Heart left ventricle (tissue), 16 donors: ENCODE measurements around the gene OR5K4. TPM values are rescaled to one million over a fixed set of nuclear protein-coding genes. Genes with fewer than 3 reads are reported as not detected.
"Not testable (repeated sequence)": the region's sequence is repeated elsewhere in the genome, so short reads cannot be mapped to it uniquely, and the experiment has no call there.

Experiments used
- ATAC-seq, 4 donors: fragments of 200-7000 bp; cut with Tn5 transposase; one replicate each; pipeline ENCODE4 v1.9.1; 2020 to 2022; ENCODE audit warnings: moderate library complexity in 4 of 4, mild to moderate bottlenecking in 3 of 4, moderate number of reproducible peaks in 1 of 4
- DNase-seq, 5 donors: peaks; one replicate each; pipeline ENCODE4 v3.0.0-alpha.2; 2020
- H3K27ac ChIP-seq, 12 donors: fragments of 200-600 bp; sonication (generic) in 4 of 12; one replicate each; pipeline versions ENCODE4 v1.5.0 to v1.8.0; 2016 to 2022; ENCODE audit warnings: mild to moderate bottlenecking in 2 of 12
- H3K27me3 ChIP-seq, 9 donors: fragments of 200-600 bp; sonication (generic) in 2 of 9; one replicate each; pipeline versions ENCODE4 v1.5.1 to v1.8.0; 2016 to 2022; ENCODE audit warnings: mild to moderate bottlenecking in 3 of 9
- H3K36me3 ChIP-seq, 9 donors: fragments of 200-600 bp; sonication (generic) in 2 of 9; one replicate each; pipeline versions ENCODE4 v1.5.0 to v1.8.0; 2018 to 2022; ENCODE audit warnings: mild to moderate bottlenecking in 2 of 9
- H3K4me1 ChIP-seq, 12 donors: fragments of 200-600 bp; sonication (generic) in 4 of 12; one replicate each; pipeline versions ENCODE4 v1.5.0 to v1.8.0; 2016 to 2022; ENCODE audit warnings: mild to moderate bottlenecking in 3 of 12
- H3K4me3 ChIP-seq, 12 donors: fragments of 200-600 bp; sonication (generic) in 4 of 12; one replicate each; pipeline versions ENCODE4 v1.5.0 to v1.8.0; 2017 to 2022; ENCODE audit warnings: mild to moderate bottlenecking in 9 of 12, moderate library complexity in 4 of 12
- H3K9me3 ChIP-seq, 12 donors: fragments of 200-600 bp; sonication (generic) in 4 of 12; one replicate each; pipeline versions ENCODE4 v1.5.0 to v1.8.0; 2016 to 2022; ENCODE audit warnings: mild to moderate bottlenecking in 1 of 12
- CTCF ChIP-seq, 12 donors: fragments of 200-600 bp; sonication (generic) in 4 of 12; IDR thresholded peaks; one replicate each; pipeline versions ENCODE4 v1.5.0 to v1.8.0; 2018 to 2022; ENCODE audit warnings: antibody characterized with exemption in 12 of 12, mild to moderate bottlenecking in 5 of 12
- POLR2A ChIP-seq, 2 donors: fragments of 450-650 bp; IDR thresholded peaks; one replicate each; pipeline ENCODE4 v1.6.1; 2017; ENCODE audit warnings: antibody characterized with exemption in 2 of 2, mild to moderate bottlenecking in 2 of 2, moderate library complexity in 2 of 2
- WGBS, 4 donors: extraction: QIAGEN DNeasy Blood & Tissue Kit in 2 of 4; methylation state at CpG; one replicate each; pipeline versions ENCODE4 v1.1.5 to v1.1.7; 2013 to 2018; 5-methylcytosine and 5-hydroxymethylcytosine counted together
- intact Hi-C, 10 donors: fragments of 100-400 bp; cut with DNase I; formaldehyde crosslinking; loops; one replicate each; pipeline versions ENCODE4 v1.11.1 to v1.14.2; 2022
- polyA plus RNA-seq, 2 donors: library from polyadenylated mRNA; stranded (reverse); fragments of 200-250 nt; gene quantifications; one replicate each; pipeline ENCODE4 v1.2.3, GENCODE V29; 2013
- total RNA-seq, 9 donors: library from RNA; depleted of rRNA in 2 of 9; stranded (reverse); fragments of >200 nt in 2 of 9; fragmentation: NEBNext Ultra II Directional in 3 of 9; extraction: Animal tissue kit (Norgen Biotek cat#: 25700) in 3 of 9; gene quantifications; one replicate each; pipeline versions ENCODE4 v1.1.0 to v1.2.4, GENCODE V29; 2016 to 2023
- donor health status: ischemic (EF 13 %, LVEDD 7.1; RV severe dilation, severe dysfunction).
- donor health status: healthy with polysubstance abuse.
- donor health status: DM: no; HTN: yes; CAD: no.
- donor health status: DM: no; HTN: no; CAD: no.
- donor health status: ischemic (EF 25% LVEDD 6.9; RV normal size, moderate dysfunction).
- donor health status: ischemic (EF 25% LVEDD 5.7; RV mildly dilated, moderate dysfunction).
- donor health status: healthy.
- donor health status: DM: yes; HTN: yes; CAD: no.
- donor health status: ischemic (EF 35%, LVEDD 5.7; RV mildly dilated, moderate dysfunction).
- donor health status: nonischemic (EF 11% LVEDD 7.7; RV severe dilation, severe dysfunction).
- donor health status: DM: yes; HTN: yes; CAD: no.
- donor health status: PGD.
- donor health status: ischemic (EF 29% LVEDD 5.4; RV normal size, mild dysfunction).
- donor health status: nonischemic (EF 23%, LVEDD 6.1; RV moderate dilation, normal function).

The OR5K4 gene
- total and polyA plus RNA-seq, 11 donors, result not detected

GRCh38 chr3:98388147-98388546, 34.5 kb downstream of the OR5K4 start:
- ATAC-seq, result no peak
- no peak for DNase-seq
- H3K4me1 ChIP-seq, result no peaks in the 10 kb centered on the region
- intact Hi-C loops, result no loop called here
- H3K4me3 ChIP-seq, result no peak overlapping the region
- H3K27me3 ChIP-seq, result peaks cover 0 to 3% (median 0%) of the 10 kb centered on the region in 9 donors
- no peaks in the 10 kb centered on the region for H3K9me3 ChIP-seq
- H3K36me3 ChIP-seq, result no peaks in the 10 kb centered on the region
- WGBS, 4 donors, result 81 to 88% (median 86%) methylated on average over 2 of the region's 2 CpGs
- no peak overlapping the region for H3K27ac ChIP-seq
- TF ChIP-seq POLR2A (IDR thresholded peaks at IDR 0.05) (no peak), CTCF (IDR thresholded peaks at IDR 0.05) (no peak)

- no peaks in the 10 kb centered on the region for H3K9me3 ChIP-seq
- peaks cover 0 to 3% (median 0%) of the 10 kb centered on the region in 9 donors for H3K27me3 ChIP-seq
- H3K36me3 ChIP-seq, result no peaks in the 10 kb centered on the region
- TF ChIP-seq POLR2A (IDR thresholded peaks at IDR 0.05) (no peak), CTCF (IDR thresholded peaks at IDR 0.05) (no peak)
- intact Hi-C loops, result no loop called here
- ATAC-seq, result no peak
- H3K27ac ChIP-seq, result no peak within 1 kb of the TSS
- no peak within 1 kb of the TSS for H3K4me3 ChIP-seq
- no peak for DNase-seq
- H3K4me1 ChIP-seq, result no peaks in the 10 kb centered on the region
Measured at GRCh38 chr3:98390366-98390765, 36.7 kb downstream of the OR5K4 start, which contains the start of gene OR5K3. OR5K3 (plus strand) TSS chr3:98390666; CDS start chr3:98390666, 0 bp downstream.

GRCh38 chr3:98395101-98395500, 41.4 kb downstream of the OR5K4 start:
- H3K27me3 ChIP-seq, result peaks cover 0 to 3% (median 0%) of the 10 kb centered on the region in 9 donors
- no peak for ATAC-seq

GRCh38 chr3:98396482-98396881, 42.8 kb downstream of the OR5K4 start:
- H3K9me3 ChIP-seq, result peaks cover 0 to 34% (median 2%) of the 10 kb centered on the region in 12 donors
- ATAC-seq, H3K4me1 ChIP-seq, H3K27ac ChIP-seq, H3K4me3 ChIP-seq, H3K36me3 ChIP-seq, intact Hi-C loops, DNase-seq, H3K27me3 ChIP-seq: not testable (repeated sequence)
- WGBS, 4 donors, result 82 to 95% (median 85%) methylated on average over 1 to 4 of the region's 4 CpGs

More at GRCh38 chr3:98395101-98395500, 41.4 kb downstream of the OR5K4 start:
- DNase-seq, result no peak
- intact Hi-C loops, result no loop called here
- H3K36me3 ChIP-seq, result no peaks in the 10 kb centered on the region
- TF ChIP-seq CTCF (IDR thresholded peaks at IDR 0.05), result no peak
- TF ChIP-seq POLR2A (IDR thresholded peaks at IDR 0.05), result no peak
- H3K9me3 ChIP-seq, result peaks cover 0 to 26% (median 2%) of the 10 kb centered on the region in 12 donors
- H3K27ac ChIP-seq, result no peak overlapping the region
- H3K4me1 ChIP-seq, result no peaks in the 10 kb centered on the region
- no peak overlapping the region for H3K4me3 ChIP-seq

- Histone ChIP-seq H3K9me3 (peaks cover 0 to 44% (median 11%) of the 10 kb centered on the region in 12 donors), H3K27me3 (no peaks in the 10 kb centered on the region), H3K4me1 (no peaks in the 10 kb centered on the region), H3K27ac (no peak overlapping the region), H3K36me3 (no peaks in the 10 kb centered on the region), H3K4me3 (no peak overlapping the region)
- ATAC-seq (no peak), DNase-seq (no peak)
- intact Hi-C loops, result no loop called here
- TF ChIP-seq POLR2A (IDR thresholded peaks at IDR 0.05) (no peak), CTCF (IDR thresholded peaks at IDR 0.05) (no peak)
Measured at GRCh38 chr3:98398513-98398912, 44.9 kb downstream of the OR5K4 start.
